ENCODE measurements around the gene MCF2L.
"Not testable (repeated sequence)": the region's sequence is repeated elsewhere in the genome, so short reads cannot be mapped to it uniquely, and the experiment has no call there.

The MCF2L gene

DNA sequence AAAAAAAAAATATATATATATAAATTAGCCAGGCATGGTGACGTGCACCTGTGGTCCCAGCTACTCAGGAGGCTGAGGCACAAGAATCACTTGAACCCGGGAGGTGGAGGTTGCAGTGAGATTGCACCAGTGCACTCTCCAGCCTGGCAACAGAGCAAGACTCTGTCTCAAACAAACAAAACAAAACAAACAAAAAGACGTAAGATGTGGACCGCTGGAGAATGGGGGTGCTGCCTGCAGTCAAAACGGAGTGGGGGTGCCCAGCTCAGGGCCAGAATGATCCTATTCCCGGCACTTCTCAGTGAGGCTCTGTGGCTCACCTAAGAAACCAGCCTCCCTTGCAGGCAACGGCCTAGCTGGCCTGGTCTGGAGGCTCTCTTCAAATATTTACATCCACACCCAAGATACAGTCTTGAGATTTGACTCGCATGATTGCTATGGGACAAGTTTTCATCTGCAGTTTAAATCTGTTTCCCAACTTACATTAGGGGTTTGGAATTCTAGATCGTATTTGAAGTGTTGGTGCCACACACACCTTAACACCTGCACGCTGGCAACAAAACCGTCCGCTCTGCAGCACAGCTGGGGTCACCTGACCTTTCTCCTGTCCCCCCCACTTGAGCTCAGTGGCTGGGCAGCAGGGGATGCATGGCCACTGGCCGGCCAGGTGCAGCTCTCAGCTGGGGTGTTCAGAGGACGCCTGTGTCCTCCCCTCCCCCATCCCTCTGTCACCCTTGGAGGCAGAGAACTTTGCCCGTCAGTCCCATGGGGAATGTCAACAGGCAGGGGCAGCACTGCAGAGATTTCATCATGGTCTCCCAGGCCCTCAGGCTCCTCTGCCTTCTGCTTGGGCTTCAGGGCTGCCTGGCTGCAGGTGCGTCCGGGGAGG lies 136.3 kb downstream of the MCF2L start, which contains the start of gene F7:
F7 (plus strand) TSS at position 760 of the 889 bp plus-strand sequence; CDS start at position 811, 51 bp downstream.
- Histone ChIP-seq H3K4me3 (ENCODE audit: low read depth, low read length) (no peak within 1 kb of the TSS), H3K9ac (no peak within 1 kb of the TSS), H3K27ac (no peak within 1 kb of the TSS), H3K4me1 (no peaks in the 10 kb centered on the region), H3K4me2 (ENCODE audit: low read length) (no peak within 1 kb of the TSS), H3K9me3 (ENCODE audit: control insufficient read depth, low read length) (no peaks in the 10 kb centered on the region), H3K79me2 (no peaks in the 10 kb centered on the region), H3K27me3 (ENCODE audit: control insufficient read depth, insufficient read depth, low read length) (no peaks in the 10 kb centered on the region), H3K36me3 (ENCODE audit: control insufficient read depth, insufficient read depth, low read length) (no peaks in the 10 kb centered on the region), H2AFZ (no peak within 1 kb of the TSS)
- TF ChIP-seq, protein P1, sequence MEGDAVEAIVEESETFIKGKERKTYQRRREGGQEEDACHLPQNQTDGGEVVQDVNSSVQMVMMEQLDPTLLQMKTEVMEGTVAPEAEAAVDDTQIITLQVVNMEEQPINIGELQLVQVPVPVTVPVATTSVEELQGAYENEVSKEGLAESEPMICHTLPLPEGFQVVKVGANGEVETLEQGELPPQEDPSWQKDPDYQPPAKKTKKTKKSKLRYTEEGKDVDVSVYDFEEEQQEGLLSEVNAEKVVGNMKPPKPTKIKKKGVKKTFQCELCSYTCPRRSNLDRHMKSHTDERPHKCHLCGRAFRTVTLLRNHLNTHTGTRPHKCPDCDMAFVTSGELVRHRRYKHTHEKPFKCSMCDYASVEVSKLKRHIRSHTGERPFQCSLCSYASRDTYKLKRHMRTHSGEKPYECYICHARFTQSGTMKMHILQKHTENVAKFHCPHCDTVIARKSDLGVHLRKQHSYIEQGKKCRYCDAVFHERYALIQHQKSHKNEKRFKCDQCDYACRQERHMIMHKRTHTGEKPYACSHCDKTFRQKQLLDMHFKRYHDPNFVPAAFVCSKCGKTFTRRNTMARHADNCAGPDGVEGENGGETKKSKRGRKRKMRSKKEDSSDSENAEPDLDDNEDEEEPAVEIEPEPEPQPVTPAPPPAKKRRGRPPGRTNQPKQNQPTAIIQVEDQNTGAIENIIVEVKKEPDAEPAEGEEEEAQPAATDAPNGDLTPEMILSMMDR (IDR thresholded peaks at IDR 0.05), result no peak

DNA sequence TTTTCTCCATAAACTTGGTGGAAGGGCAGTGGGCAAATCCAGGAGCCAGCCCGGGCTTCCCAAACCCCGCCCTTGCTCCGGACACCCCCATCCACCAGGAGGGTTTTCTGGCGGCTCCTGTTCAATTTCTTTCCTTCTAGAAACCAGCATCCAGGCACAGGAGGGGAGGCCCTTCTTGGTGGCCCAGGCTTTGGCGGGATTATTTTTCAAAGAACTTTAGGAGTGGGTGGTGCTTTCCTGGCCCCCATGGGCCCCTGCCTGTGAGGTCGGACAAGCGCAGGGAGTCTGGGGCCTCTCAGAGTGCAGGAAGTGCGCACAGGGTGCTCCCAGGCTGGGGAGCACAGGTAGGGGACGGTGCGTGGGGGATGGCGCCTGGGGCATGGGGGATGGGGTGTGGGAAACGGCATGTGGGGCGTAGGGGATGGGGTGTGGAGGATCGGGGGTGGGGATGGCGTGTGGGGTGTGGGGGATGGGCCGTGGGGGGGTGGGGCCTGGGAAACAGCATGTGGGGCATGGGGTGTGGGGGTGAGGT lies 137.0 kb downstream of the MCF2L start:
- H3K9ac ChIP-seq, result no peak overlapping the region
- no peak overlapping the region for H2AFZ ChIP-seq
- TF ChIP-seq, protein P1 (IDR thresholded peaks at IDR 0.05), result no peak
- no peaks in the 10 kb centered on the region for H3K9me3 ChIP-seq (ENCODE audit: control insufficient read depth, low read length)
- no peaks in the 10 kb centered on the region for H3K4me1 ChIP-seq
- no peaks in the 10 kb centered on the region for H3K79me2 ChIP-seq
- no peaks in the 10 kb centered on the region for H3K36me3 ChIP-seq (ENCODE audit: control insufficient read depth, insufficient read depth, low read length)
- no peak overlapping the region for H3K4me3 ChIP-seq (ENCODE audit: low read depth, low read length)
- H3K27me3 ChIP-seq (ENCODE audit: control insufficient read depth, insufficient read depth, low read length), result no peaks in the 10 kb centered on the region
- H3K27ac ChIP-seq, result no peak overlapping the region
- H3K4me2 ChIP-seq (ENCODE audit: low read length), result no peak overlapping the region

DNA sequence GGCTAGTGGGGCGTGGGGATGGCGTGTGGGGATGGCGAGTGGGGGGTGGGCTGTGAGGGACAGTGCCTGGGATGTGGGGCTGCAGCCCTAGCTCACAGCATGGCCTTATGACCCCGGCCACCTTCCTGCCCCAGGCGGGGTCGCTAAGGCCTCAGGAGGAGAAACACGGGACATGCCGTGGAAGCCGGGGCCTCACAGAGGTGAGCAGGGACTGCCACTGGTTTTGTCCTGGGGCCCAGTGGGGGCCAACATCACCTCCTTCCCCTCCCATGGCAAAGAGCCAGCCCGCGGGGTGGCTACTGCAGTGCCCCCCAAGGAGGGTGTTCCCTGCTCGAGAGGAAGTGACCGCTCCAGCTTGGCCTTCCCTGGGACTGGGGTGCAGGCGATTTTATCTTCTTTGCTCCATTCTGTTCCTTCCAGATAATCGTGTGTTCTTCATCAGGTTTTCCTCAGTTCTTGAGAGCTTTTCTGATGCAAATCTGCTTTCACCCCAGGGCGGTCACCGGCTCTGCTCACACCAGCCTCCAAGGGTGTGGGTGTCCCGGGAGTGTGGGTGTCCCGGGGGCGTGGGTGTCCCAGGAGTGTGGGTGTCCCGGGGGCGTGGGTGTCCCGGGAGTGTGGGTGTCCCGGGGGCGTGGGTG lies 137.8 kb downstream of the MCF2L start:
- no peak overlapping the region for H3K27ac ChIP-seq
- TF ChIP-seq, protein P1 (IDR thresholded peaks at IDR 0.05), result no peak
- H3K4me2 ChIP-seq (ENCODE audit: low read length), result no peak overlapping the region
- H3K79me2 ChIP-seq, result no peaks in the 10 kb centered on the region
- no peaks in the 10 kb centered on the region for H3K27me3 ChIP-seq (ENCODE audit: control insufficient read depth, insufficient read depth, low read length)
- H2AFZ ChIP-seq, result no peak overlapping the region
- no peaks in the 10 kb centered on the region for H3K4me1 ChIP-seq
- no peaks in the 10 kb centered on the region for H3K36me3 ChIP-seq (ENCODE audit: control insufficient read depth, insufficient read depth, low read length)
- no peak overlapping the region for H3K9ac ChIP-seq
- H3K9me3 ChIP-seq (ENCODE audit: control insufficient read depth, low read length), result no peaks in the 10 kb centered on the region
- H3K4me3 ChIP-seq (ENCODE audit: low read depth, low read length), result no peak overlapping the region

DNA sequence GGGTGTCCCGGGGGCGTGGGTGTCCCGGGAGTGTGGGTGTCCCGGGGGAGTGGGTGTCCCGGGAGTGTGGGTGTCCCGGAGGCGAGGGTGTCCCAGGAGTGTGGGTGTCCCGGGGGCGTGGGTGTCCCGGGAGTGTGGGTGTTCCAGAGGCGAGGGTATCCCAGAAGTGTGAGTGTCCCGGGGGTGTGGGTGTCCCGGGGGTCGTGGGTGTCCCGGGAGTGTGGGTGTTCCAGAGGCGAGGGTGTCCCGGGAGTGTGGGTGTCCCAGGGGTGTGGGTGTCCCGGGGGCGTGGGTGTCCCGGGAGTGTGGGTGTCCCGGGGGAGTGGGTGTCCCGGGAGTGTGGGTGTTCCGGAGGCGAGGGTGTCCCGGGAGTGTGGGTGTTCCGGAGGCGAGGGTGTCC lies 139.5 kb downstream of the MCF2L start:
- H2AFZ ChIP-seq; H3K27ac ChIP-seq; H3K79me2 ChIP-seq; H3K4me3 ChIP-seq (ENCODE audit: low read depth, low read length); H3K36me3 ChIP-seq (ENCODE audit: control insufficient read depth, insufficient read depth, low read length); H3K4me2 ChIP-seq (ENCODE audit: low read length); H3K4me1 ChIP-seq; H3K27me3 ChIP-seq (ENCODE audit: control insufficient read depth, insufficient read depth, low read length); H3K9ac ChIP-seq; H3K9me3 ChIP-seq (ENCODE audit: control insufficient read depth, low read length): not testable (repeated sequence)

All from parathyroid adenoma (tissue), 2 donors.